Epithelial cell of proximal tubule (primary cell): ENCODE measurements around the gene NSL1. TPM values are rescaled to one million over a fixed set of nuclear protein-coding genes. Genes with fewer than 3 reads are reported as not detected.
A peak's percentile ranks its signal among the peaks of the same experiment; 100 is the strongest.
"Not testable (repeated sequence)": the region's sequence is repeated elsewhere in the genome, so short reads cannot be mapped to it uniquely, and the experiment has no call there.

Experiments
- DNase-seq: peaks from one replicate; pipeline ENCODE4 v3.0.0-alpha.2; 2011; ENCODE audit warnings: low read depth
- H3K4me3 ChIP-seq: 2 replicates; pipeline ENCODE4 v1.5.1; 2011; ENCODE audit warnings: low read depth, mild to moderate bottlenecking, low read length
- total RNA-seq: library from RNA; depleted of rRNA; stranded (reverse); fragments of >200 nt; gene quantifications from 2 replicates; pipeline ENCODE4 v1.2.3, GENCODE V29; 2015
- TF ChIP-seq, protein P1 (sequence below): conservative IDR thresholded peaks from 2 replicates; pipeline ENCODE4 v1.5.1; 2012; ENCODE audit warnings: low read depth, mild to moderate bottlenecking, low read length

NSL1 gene, protein sequence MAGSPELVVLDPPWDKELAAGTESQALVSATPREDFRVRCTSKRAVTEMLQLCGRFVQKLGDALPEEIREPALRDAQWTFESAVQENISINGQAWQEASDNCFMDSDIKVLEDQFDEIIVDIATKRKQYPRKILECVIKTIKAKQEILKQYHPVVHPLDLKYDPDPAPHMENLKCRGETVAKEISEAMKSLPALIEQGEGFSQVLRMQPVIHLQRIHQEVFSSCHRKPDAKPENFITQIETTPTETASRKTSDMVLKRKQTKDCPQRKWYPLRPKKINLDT
- 31.2 and 52.6 TPM in 2 replicates for total RNA-seq

DNA sequence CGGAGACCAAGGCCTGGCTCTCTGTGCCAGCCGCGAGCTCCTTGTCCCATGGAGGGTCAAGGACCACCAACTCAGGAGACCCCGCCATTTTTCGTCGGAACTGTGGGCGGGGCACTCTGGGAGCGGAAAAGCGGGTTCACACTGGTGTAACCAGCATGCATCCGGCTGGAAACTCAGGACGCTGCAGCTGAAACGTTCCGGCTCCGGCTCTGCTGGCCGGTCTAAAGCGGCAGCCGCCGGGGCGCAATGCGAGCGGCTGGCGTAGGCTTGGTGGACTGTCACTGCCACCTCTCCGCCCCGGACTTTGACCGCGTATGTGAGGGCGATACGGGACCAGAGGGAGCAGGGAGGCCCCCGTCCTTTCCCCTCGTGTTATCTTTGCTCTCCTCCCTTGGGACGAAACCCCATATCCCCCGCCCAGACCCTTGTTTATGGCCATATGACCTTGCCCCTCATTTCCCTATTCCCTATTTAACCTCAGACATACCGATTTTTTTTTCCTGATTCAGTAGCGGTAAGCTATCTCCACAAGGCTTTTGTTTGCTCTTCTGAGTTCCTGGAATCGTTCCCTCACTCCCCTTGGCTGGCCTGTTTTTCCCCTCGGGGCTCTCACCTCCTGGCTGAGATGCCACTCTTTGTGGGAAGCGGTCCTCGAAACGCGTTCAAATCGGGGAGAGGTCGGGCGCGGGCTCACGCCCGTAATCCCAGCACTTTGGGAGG lies at the start of gene NSL1, which contains the start of gene TATDN3:
NSL1 (minus strand) TSS at position 102 of the 720 bp plus-strand sequence; CDS start at position 88, 14 bp downstream.
TATDN3 (plus strand) TSS at position 219 of the 720 bp plus-strand sequence; CDS start at position 247, 28 bp downstream.
- peak within 1 kb of the TSS; percentile 68 for H3K4me3 ChIP-seq
- DNase-seq: no peak
- TF ChIP-seq, protein P1, sequence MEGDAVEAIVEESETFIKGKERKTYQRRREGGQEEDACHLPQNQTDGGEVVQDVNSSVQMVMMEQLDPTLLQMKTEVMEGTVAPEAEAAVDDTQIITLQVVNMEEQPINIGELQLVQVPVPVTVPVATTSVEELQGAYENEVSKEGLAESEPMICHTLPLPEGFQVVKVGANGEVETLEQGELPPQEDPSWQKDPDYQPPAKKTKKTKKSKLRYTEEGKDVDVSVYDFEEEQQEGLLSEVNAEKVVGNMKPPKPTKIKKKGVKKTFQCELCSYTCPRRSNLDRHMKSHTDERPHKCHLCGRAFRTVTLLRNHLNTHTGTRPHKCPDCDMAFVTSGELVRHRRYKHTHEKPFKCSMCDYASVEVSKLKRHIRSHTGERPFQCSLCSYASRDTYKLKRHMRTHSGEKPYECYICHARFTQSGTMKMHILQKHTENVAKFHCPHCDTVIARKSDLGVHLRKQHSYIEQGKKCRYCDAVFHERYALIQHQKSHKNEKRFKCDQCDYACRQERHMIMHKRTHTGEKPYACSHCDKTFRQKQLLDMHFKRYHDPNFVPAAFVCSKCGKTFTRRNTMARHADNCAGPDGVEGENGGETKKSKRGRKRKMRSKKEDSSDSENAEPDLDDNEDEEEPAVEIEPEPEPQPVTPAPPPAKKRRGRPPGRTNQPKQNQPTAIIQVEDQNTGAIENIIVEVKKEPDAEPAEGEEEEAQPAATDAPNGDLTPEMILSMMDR: no peak

DNA sequence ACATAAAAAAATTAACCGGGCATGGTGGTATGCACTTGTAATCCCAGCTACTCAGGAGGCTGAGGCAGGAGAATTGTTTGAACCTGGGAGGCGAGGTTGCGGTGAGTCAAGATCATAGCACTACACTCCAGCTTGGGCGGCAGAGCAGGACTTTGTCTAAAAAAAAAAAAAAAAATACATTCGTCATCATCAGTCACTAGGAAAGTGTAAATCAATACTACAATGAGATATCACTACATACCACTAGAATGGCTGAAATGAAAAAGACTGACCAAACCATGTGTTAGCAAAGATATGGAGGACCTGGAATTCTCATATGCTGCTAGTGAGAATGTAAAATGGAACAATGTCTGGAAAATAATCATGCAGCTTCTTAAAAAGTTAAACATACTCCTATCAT lies 46.6 kb upstream of the NSL1 start:
- no peak for DNase-seq
- no peak overlapping the region for H3K4me3 ChIP-seq
- TF ChIP-seq, protein P1: no peak

DNA sequence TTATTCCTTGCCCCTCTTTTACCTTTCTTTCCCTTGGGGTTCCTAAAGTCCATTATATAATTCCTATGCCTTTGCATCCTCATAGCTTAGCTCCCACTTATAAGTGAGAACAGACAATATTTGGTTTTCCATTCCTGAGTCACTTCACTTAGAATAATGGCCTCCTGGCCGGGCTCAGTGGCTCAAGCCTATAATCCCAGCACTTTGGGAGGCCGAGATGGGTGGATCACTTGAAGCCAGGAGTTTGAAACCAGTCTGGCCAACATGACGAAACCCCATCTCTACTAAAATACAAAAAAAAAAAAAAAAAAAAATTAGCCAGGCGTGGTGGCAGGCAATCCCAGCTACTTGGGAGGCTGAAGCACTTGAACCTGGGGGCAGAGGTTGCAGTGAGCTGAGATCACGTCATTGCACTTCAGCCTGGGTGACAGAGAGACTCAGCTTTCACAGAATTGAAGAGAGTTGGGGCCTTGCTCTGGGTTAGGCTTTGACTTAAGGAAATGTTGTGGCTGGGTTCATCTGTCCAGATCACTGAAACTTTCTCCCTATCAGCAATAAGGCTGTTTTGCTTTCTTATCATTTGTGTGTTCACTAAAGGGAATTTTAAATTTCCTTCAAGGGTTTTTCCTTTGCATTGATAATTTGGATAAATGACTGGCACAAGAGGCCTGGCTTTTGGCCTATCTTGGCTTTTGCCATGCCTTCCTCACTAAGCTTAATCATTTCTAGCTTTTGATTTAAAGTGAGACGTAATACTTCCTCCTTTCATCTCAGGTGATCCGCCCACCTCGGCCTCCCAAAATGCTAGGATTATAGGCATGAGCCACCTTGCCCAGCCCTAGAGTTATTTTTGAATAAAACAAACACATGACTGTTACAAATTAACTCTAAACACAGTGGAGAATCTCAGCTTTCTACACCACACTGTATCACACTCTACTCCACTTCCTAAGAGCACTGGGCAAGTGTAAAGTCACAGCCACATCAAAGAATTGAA lies 41.9 kb upstream of the NSL1 start:
- DNase-seq: peak; percentile 20

DNA sequence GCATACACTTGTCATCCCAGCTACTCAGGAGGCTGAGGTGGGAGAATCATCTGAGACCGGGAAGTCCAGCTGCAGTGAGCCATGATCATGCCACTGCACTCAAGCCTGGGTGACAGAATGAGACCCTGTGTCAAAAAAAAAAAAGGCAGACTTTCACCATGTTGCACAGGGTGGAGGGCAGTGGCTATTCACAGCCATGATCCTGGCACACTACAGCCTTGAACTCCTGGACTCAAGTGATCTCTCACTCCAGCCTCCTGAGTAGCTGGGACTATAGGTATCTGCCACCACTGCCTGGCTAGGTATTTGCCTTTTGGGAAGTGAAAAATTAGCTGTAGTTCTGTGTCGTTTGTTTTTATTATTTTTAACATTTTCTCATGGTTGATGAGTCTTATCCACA lies 36.8 kb upstream of the NSL1 start:
- H3K4me3 ChIP-seq: no peak overlapping the region
- TF ChIP-seq, protein P1: no peak
- no peak for DNase-seq

More for the DNA sequence above, 41.9 kb upstream of the NSL1 start:
- H3K4me3 ChIP-seq: not testable (repeated sequence)

DNA sequence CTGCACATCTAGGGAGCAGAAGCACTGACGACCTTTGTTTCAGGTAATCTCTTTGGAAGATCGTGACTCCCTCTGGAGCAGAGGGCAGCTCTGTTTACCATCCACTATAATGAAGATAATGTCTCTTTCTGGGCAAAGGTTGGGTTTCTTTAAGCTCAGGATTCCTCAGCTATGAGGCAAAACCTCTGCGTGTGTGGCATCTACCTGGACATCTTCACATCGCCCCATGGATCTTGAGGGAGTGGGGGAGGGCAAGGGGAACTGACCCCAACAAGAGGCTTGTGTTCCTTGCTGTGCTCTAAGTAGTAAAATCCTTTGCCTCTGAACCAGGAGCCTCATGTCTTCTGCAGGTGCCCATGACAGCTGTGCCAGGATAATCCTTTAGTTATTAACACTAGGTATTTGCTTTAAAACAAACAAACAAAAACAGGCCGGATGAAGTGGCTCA lies 36.3 kb upstream of the NSL1 start:
- H3K4me3 ChIP-seq: no peak overlapping the region
- DNase-seq: no peak
- TF ChIP-seq, protein P1: no peak

DNA sequence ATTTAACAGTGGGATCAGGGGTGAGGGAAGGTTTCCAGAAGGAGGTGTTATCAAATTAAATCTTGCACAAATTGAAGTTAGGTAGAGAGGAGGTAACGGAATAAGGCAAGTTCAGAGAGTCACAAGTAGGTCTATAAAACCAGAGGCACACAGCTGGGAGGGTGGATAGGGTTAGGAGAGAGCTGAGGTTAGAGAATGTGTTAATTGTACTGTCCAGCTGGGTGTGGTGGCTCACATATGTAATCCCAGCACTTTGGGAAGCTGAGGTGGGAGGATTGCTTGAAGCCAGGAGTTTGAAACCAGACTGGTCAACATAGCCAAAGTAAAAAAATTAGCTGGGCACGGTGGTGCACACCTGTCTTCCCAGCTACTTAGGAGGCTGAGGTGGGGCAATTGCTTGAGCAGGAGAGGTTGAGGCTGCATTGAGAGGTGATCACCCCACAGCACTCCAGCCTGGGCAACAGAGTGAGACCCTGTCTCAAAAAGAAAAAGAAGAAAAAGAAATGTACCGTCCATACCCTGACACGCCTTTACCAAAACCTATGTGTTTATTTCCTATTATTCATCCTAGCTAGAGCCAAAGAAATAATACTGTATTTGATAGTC lies 35.7 kb upstream of the NSL1 start:
- TF ChIP-seq, protein P1: no peak
- no peak overlapping the region for H3K4me3 ChIP-seq
- DNase-seq: no peak
